Measurements from ENCODE around the gene ARHGAP27.

DNA sequence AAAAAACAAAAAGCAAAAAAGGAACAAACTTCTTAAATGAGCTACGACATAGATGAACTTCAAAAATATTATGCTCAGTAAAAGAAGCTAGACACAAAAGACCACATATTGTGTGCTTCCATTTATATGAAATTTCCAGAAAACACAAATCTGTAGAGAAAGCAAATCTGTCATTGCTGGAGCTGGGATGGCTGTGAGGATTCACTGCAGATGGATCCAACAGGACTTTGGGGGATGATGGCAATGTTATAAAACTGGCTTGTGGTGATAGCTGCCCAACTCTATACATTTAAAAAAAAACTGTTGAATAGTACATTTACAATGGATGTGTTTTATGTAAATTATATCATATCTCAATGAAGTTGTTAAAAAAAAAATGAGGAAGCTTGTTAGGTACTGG lies 63.2 kb downstream of the ARHGAP27 start:
- TF ChIP-seq, protein P1, sequence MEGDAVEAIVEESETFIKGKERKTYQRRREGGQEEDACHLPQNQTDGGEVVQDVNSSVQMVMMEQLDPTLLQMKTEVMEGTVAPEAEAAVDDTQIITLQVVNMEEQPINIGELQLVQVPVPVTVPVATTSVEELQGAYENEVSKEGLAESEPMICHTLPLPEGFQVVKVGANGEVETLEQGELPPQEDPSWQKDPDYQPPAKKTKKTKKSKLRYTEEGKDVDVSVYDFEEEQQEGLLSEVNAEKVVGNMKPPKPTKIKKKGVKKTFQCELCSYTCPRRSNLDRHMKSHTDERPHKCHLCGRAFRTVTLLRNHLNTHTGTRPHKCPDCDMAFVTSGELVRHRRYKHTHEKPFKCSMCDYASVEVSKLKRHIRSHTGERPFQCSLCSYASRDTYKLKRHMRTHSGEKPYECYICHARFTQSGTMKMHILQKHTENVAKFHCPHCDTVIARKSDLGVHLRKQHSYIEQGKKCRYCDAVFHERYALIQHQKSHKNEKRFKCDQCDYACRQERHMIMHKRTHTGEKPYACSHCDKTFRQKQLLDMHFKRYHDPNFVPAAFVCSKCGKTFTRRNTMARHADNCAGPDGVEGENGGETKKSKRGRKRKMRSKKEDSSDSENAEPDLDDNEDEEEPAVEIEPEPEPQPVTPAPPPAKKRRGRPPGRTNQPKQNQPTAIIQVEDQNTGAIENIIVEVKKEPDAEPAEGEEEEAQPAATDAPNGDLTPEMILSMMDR (conservative IDR thresholded peaks at IDR 0.05): no peak
- no peak for TF ChIP-seq EZH2 (IDR thresholded peaks at IDR 0.05; ENCODE audit: low read depth)

All from PC-9 (cell line).